GM19438 (cell line): Measurements from ENCODE around the gene MPST.

Source experiments
- ATAC-seq: cut with Tn5 transposase; IDR thresholded peaks from one replicate; pipeline ENCODE4 v1.9.1; 2021; ENCODE audit warnings: low read depth; ENCODE audit not compliant: unreplicated experiment

The MPST gene

GRCh38 chr22:37075822-37076433, 56.4 kb downstream of the MPST start:
- no peak for ATAC-seq

GRCh38 chr22:37077802-37078448, 58.4 kb downstream of the MPST start:
- ATAC-seq: no peak

GRCh38 chr22:37079158-37079557, 59.6 kb downstream of the MPST start:
- ATAC-seq: no peak
